Choroid plexus epithelial cell (primary cell): ENCODE measurements around the gene COL6A3.

Experiments used
- DNase-seq: peaks from one replicate; pipeline ENCODE4 v3.0.0-alpha.2; 2010; ENCODE audit warnings: low read depth
- H3K4me3 ChIP-seq: 2 replicates; pipeline ENCODE4 v1.5.1; 2011; ENCODE audit warnings: low read depth, mild to moderate bottlenecking, control low read depth, low read length, moderate library complexity
- TF ChIP-seq, protein P1 (sequence below): conservative IDR thresholded peaks from 2 replicates; pipeline ENCODE4 v1.5.1; 2011; ENCODE audit warnings: low read depth, mild to moderate bottlenecking, control low read depth, inconsistent platforms, low read length, moderate library complexity

Gene COL6A3

DNA sequence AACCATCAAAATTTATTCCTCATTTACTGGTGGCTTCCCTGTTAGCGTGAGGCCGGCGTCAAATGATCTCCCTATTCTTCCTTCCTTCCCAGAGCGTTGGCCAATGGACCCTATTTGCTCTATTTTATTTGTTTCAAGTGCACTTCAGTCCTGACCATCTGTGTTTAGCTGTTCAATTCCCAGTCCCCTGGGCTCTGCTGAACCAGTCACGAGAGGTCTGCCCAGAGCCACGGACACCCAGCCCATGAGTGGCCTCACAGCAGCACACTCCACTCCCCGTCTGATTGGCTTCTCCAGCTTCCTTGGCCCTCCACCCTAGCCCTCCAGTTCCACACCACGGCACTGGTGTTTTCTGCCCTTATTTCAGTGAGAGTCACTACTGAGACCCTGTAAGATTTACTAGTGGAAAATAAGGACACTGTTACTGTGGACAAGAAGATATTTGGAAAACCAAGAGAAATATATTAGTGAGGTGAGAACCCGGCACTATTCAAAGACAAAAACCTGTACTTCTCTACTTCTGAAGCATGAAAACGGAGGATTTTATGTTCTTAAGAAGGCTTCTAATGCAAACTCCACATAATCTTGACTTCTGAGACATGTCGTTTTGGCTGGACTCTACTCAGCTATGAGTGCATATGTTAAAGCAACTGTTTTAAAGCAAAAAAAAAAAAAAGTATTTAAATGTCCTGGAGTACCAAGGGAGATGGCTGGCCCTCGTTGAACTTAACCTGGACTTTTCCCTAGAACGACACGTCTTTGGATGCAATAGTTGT is 86.6 kb downstream of the COL6A3 start:
- TF ChIP-seq, protein P1, sequence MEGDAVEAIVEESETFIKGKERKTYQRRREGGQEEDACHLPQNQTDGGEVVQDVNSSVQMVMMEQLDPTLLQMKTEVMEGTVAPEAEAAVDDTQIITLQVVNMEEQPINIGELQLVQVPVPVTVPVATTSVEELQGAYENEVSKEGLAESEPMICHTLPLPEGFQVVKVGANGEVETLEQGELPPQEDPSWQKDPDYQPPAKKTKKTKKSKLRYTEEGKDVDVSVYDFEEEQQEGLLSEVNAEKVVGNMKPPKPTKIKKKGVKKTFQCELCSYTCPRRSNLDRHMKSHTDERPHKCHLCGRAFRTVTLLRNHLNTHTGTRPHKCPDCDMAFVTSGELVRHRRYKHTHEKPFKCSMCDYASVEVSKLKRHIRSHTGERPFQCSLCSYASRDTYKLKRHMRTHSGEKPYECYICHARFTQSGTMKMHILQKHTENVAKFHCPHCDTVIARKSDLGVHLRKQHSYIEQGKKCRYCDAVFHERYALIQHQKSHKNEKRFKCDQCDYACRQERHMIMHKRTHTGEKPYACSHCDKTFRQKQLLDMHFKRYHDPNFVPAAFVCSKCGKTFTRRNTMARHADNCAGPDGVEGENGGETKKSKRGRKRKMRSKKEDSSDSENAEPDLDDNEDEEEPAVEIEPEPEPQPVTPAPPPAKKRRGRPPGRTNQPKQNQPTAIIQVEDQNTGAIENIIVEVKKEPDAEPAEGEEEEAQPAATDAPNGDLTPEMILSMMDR = no peak
- H3K4me3 ChIP-seq = no peak overlapping the region
- no peak for DNase-seq

DNA sequence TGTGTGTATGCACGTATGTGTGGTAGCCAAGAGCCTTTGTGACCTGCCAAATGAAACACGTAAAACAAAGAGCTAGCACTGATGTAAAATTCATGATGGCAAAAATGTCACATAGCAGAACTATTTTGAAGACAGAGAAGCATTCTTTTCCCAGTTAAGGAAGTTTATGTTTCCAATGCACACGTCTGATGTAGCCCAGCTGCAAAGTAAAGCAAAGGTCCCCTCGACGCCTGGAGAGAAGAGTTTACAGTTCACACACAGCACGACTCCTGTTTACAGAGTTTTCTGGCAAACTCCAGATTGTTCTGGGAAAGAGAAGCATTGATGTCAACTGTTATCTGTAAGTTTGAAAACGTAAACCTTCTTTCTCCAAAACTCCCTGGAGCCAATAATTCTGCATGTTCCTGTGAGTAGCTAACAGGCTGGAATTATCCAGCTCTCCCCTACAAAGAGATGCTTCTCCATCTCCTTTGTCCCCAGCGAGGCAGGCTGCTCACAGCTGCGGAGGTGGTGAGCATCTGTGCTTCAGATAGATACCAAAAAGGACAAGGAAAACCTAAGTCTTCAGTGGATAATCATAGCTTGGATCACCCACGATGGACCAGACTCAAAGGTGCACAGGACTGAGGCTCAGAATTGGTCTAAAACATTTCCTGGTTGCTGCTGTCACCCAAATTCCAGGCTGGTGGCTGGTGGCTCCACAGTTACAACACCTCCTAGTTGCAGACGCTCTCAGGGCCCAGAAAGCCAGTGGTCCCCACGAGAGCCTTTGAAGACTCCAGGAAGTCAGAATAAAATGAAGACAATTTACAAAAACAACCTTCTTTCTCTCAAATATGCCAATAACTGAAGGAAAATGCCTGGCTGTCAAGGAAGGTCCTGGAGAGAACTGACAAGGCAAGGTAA is 87.4 kb downstream of the COL6A3 start:
- DNase-seq = peak; percentile 98
- no peak overlapping the region for H3K4me3 ChIP-seq
- TF ChIP-seq, protein P1 = no peak

DNA sequence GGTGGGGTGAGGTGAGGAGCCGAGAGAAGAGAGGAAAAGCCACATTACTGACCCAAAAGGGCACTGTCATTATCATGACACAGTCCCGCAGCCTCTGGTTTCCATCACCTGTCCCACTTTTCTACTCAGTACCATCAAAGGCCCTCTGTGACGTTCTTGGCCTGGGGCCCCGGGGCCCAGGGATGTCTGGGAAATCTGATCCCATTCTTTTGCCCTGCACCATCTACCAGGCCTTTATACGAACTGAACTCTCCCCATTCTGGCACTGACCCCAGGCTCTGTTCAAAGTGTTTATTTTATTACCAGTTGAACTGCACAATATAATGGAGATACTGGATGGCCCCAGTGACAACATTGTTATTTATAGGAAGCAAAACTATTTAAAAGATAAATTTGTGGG is 89.1 kb downstream of the COL6A3 start:
- TF ChIP-seq, protein P1 = no peak
- H3K4me3 ChIP-seq = no peak overlapping the region
- DNase-seq = peak; percentile 72

GRCh38 chr2:237324405-237324831 is 89.5 kb downstream of the COL6A3 start:
- H3K4me3 ChIP-seq = no peak overlapping the region
- TF ChIP-seq, protein P1 = no peak
- peak; percentile 98 for DNase-seq

DNA sequence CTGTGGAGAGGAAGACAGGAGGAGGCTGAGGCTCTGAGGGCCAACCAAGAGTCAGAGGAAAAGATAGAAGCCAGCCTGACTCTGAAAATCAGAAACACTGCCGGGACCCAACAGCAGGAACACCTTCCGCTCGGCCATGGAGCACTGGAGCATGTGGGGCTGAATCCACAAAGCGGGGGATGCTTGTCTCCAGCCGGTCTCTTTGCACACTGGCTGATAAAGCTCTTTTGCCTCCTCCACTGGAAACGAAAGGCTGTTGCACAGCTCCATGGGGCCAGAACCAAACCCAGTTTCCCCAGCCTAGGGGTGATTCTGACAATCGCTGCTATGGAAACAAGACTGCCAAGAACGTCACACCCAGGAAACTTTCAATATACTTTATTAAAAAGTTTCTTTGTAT is 90.3 kb downstream of the COL6A3 start:
- DNase-seq = peak; percentile 60
- H3K4me3 ChIP-seq = no peak overlapping the region
- TF ChIP-seq, protein P1 = peak; percentile 40

GRCh38 chr2:237322564-237322963 is 91.4 kb downstream of the COL6A3 start:
- H3K4me3 ChIP-seq = no peak overlapping the region
- no peak for DNase-seq
- TF ChIP-seq, protein P1 = peak; percentile 53
